Sigmoid colon (tissue), 3 donors: Measurements from ENCODE around the gene USH2A.

ENCODE experiments used
- CTCF ChIP-seq, 4 experiments: fragments of 450-650 bp in 3 of 4; fragments of 200-600 bp in 1 of 4; IDR thresholded peaks; one replicate each; pipeline ENCODE4 v1.5.1; 2016 to 2019; ENCODE audit warnings: antibody characterized with exemption in 4 of 4, mild to moderate bottlenecking in 3 of 4, moderate library complexity in 2 of 4
- POLR2A ChIP-seq, 2 donors: fragments of 450-650 bp; IDR thresholded peaks; one replicate each; pipeline ENCODE4 v1.6.1; 2016; ENCODE audit warnings: antibody characterized with exemption in 2 of 2, mild to moderate bottlenecking in 2 of 2, moderate library complexity in 2 of 2

DNA sequence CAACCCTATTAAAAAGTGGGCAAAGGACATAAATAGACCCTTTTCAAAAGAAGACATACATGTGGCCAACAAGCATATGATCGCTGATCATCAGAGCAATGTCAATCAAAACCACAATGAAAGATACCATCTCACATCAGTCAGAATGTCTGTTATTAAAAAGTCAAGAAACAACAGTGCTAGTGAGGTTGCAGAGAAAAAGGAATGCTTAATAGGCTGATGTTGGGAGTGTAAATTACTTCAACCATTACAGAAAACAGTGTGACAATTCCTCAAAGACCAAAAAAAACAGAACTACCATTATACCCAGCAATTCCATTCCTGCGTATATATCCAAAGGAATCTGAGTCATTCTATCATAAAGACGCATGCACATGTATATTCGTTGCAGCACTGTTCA is 13.2 kb downstream of the USH2A start:
- TF ChIP-seq POLR2A (IDR thresholded peaks at IDR 0.05): no peak
- no peak for TF ChIP-seq CTCF (IDR thresholded peaks at IDR 0.05)
